T-helper 22 cell (primary cell): ENCODE data around the gene PTPRN2.
"Not testable (repeated sequence)": the region's sequence is repeated elsewhere in the genome, so short reads cannot be mapped to it uniquely, and the experiment has no call there.

Experiments used
- DNase-seq: peaks from one replicate; pipeline ENCODE4 v3.0.0-alpha.2; 2020; ENCODE audit warnings: low read depth

PTPRN2 gene

GRCh38 chr7:157711353-157711888, 876.2 kb downstream of the PTPRN2 start:
- DNase-seq, result no peak

- no peak for DNase-seq
These were observed 877.2 kb downstream of the PTPRN2 start for GRCh38 chr7:157710396-157710795.

- no peak for DNase-seq
These were observed 877.9 kb downstream of the PTPRN2 start for GRCh38 chr7:157709531-157710251.

- no peak for DNase-seq
These were observed 878.7 kb downstream of the PTPRN2 start for GRCh38 chr7:157708919-157709295.

- DNase-seq, result no peak
These were observed 879.4 kb downstream of the PTPRN2 start for GRCh38 chr7:157707983-157708918.

- DNase-seq, result no peak
These were observed 883.3 kb downstream of the PTPRN2 start for GRCh38 chr7:157704365-157704764.

- DNase-seq, result no peak
These were observed 884.0 kb downstream of the PTPRN2 start for GRCh38 chr7:157703534-157704195.

- DNase-seq, result no peak
These were observed 884.5 kb downstream of the PTPRN2 start for GRCh38 chr7:157703131-157703530.

GRCh38 chr7:157702311-157703023, 885.2 kb downstream of the PTPRN2 start:
- DNase-seq, result no peak

GRCh38 chr7:157701395-157702180, 886.0 kb downstream of the PTPRN2 start:
- DNase-seq, result not testable (repeated sequence)

GRCh38 chr7:157700231-157701005, 887.2 kb downstream of the PTPRN2 start:
- no peak for DNase-seq

GRCh38 chr7:157699357-157700013, 888.1 kb downstream of the PTPRN2 start:
- DNase-seq, result no peak

- not testable (repeated sequence) for DNase-seq
These were observed 890.3 kb downstream of the PTPRN2 start for GRCh38 chr7:157697287-157697686.

GRCh38 chr7:157695609-157696008, 892.0 kb downstream of the PTPRN2 start:
- not testable (repeated sequence) for DNase-seq

GRCh38 chr7:157694376-157694665, 893.3 kb downstream of the PTPRN2 start:
- DNase-seq, result no peak

- DNase-seq, result no peak
These were observed 893.9 kb downstream of the PTPRN2 start for GRCh38 chr7:157693521-157694375.

GRCh38 chr7:157693071-157693520, 894.5 kb downstream of the PTPRN2 start:
- DNase-seq, result no peak

- DNase-seq, result no peak
These were observed 895.1 kb downstream of the PTPRN2 start for GRCh38 chr7:157692460-157693011.
